Colonic mucosa (tissue), 4 donors: ENCODE results near the gene SLC22A31. TPM values are rescaled to one million over a fixed set of nuclear protein-coding genes. Genes with fewer than 3 reads are reported as not detected.
A peak's percentile ranks its signal among the peaks of the same experiment; 100 is the strongest.

Experiments used
- DNase-seq: peaks from one replicate; pipeline ENCODE4 v3.0.0-alpha.2; 2020
- H3K27ac ChIP-seq: fragments of 200-600 bp; one replicate; pipeline ENCODE4 v1.8.0; 2021
- H3K27me3 ChIP-seq: fragments of 200-600 bp; one replicate; pipeline ENCODE4 v1.8.0; 2021
- H3K36me3 ChIP-seq: fragments of 200-600 bp; one replicate; pipeline ENCODE4 v1.8.0; 2021
- H3K4me1 ChIP-seq: fragments of 200-600 bp; one replicate; pipeline ENCODE4 v1.8.0; 2021; ENCODE audit warnings: mild to moderate bottlenecking
- H3K4me3 ChIP-seq: fragments of 200-600 bp; one replicate; pipeline ENCODE4 v1.8.0; 2021
- H3K9ac ChIP-seq, 2 donors: one replicate each; pipeline ENCODE4 v1.7.0; 2013; ENCODE audit warnings: control low read depth in 2 of 2, low read depth in 2 of 2, low read length in 2 of 2
- H3K9me3 ChIP-seq: fragments of 200-600 bp; one replicate; pipeline ENCODE4 v1.8.0; 2021
- CTCF ChIP-seq: fragments of 200-600 bp; IDR thresholded peaks from one replicate; pipeline ENCODE4 v1.8.0; 2022; ENCODE audit warnings: antibody characterized with exemption, mild to moderate bottlenecking
- intact Hi-C: fragments of 100-400 bp; cut with DNase I; formaldehyde crosslinking; loops from one replicate; pipeline ENCODE4 v1.14.1; 2022
- total RNA-seq, 2 donors: library from RNA; stranded (reverse); fragmentation: NEBNext Ultra II Directional in 1 of 2; extraction: Animal tissue kit (Norgen Biotek cat#: 25700) in 1 of 2; gene quantifications; one replicate each; pipeline ENCODE4 v1.2.1, GENCODE V29; 2021
- donor health status: healthy.
- donor health status: DM: no; HTN: no; CAD: no.
- donor health status: DM: no; HTN: no; CAD: no.

The SLC22A31 gene
- total RNA-seq, 2 donors from 2014 or later, result 1.3 TPM; not detected in 1

- H3K9me3 ChIP-seq, result no peaks in the 10 kb centered on the region
- no peak for TF ChIP-seq CTCF
- DNase-seq, result peak; percentile 16
- H3K4me1 ChIP-seq, result no peaks in the 10 kb centered on the region
- H3K4me3 ChIP-seq, result no peak overlapping the region
- intact Hi-C loops, result no loop called here
- no peak overlapping the region for H3K9ac ChIP-seq
- no peaks in the 10 kb centered on the region for H3K27me3 ChIP-seq
- no peak overlapping the region for H3K27ac ChIP-seq
- H3K36me3 ChIP-seq, result no peaks in the 10 kb centered on the region
These were observed 16.9 kb downstream of the SLC22A31 start for GRCh38 chr16:89183463-89183862.

GRCh38 chr16:89179656-89180315 is 20.6 kb downstream of the SLC22A31 start:
- intact Hi-C loops, result no loop called here

GRCh38 chr16:89179148-89179484 is 21.2 kb downstream of the SLC22A31 start:
- Histone ChIP-seq H3K27ac (no peak overlapping the region), H3K9ac (no peak overlapping the region), H3K4me1 (no peaks in the 10 kb centered on the region), H3K4me3 (no peak overlapping the region), H3K9me3 (no peaks in the 10 kb centered on the region), H3K27me3 (no peaks in the 10 kb centered on the region), H3K36me3 (no peaks in the 10 kb centered on the region)
- no peak for DNase-seq
- intact Hi-C loops, result no loop called here
- TF ChIP-seq CTCF, result no peak

More at GRCh38 chr16:89179656-89180315, 20.6 kb downstream of the SLC22A31 start:
- Histone ChIP-seq H3K27ac (no peak overlapping the region), H3K4me1 (no peaks in the 10 kb centered on the region), H3K9me3 (no peaks in the 10 kb centered on the region), H3K9ac (no peak overlapping the region), H3K27me3 (no peaks in the 10 kb centered on the region), H3K36me3 (no peaks in the 10 kb centered on the region), H3K4me3 (no peak overlapping the region)
- no peak for DNase-seq
- no peak for TF ChIP-seq CTCF

GRCh38 chr16:89178453-89179147 is 21.7 kb downstream of the SLC22A31 start:
- H3K27ac ChIP-seq, result no peak overlapping the region
- H3K4me3 ChIP-seq, result no peak overlapping the region
- TF ChIP-seq CTCF, result no peak
- no peaks in the 10 kb centered on the region for H3K27me3 ChIP-seq
- no peaks in the 10 kb centered on the region for H3K36me3 ChIP-seq
- no peaks in the 10 kb centered on the region for H3K4me1 ChIP-seq
- H3K9me3 ChIP-seq, result no peaks in the 10 kb centered on the region
- H3K9ac ChIP-seq, result no peak overlapping the region
- DNase-seq, result no peak
- intact Hi-C loops, result no loop called here

GRCh38 chr16:89177501-89177900 is 22.8 kb downstream of the SLC22A31 start:
- no peaks in the 10 kb centered on the region for H3K9me3 ChIP-seq
- TF ChIP-seq CTCF, result no peak
- H3K27ac ChIP-seq, result no peak overlapping the region
- no peaks in the 10 kb centered on the region for H3K4me1 ChIP-seq
- no peaks in the 10 kb centered on the region for H3K36me3 ChIP-seq
- no peak for DNase-seq
- H3K27me3 ChIP-seq, result peaks cover 3% of the 10 kb centered on the region
- no peak overlapping the region for H3K4me3 ChIP-seq
- intact Hi-C loops, result no loop called here
- no peak overlapping the region for H3K9ac ChIP-seq
